OCI-LY7 (cell line): Measurements from ENCODE around the gene SF3B6. TPM values are rescaled to one million over a fixed set of nuclear protein-coding genes. Genes with fewer than 3 reads are reported as not detected.

ENCODE experiments used
- BruUV-seq: library from RNA; stranded (reverse); fragments of 400-500 nt; replicated peaks from 2 replicates; lab custom pipeline; 2021; lab: Mats Ljungman, UMichigan
- CTCF ChIA-PET: fragments of 300-600 bp; sonication (Branson Sonifier 250); formaldehyde crosslinking; loops from one replicate; lab custom pipeline; 2022; ENCODE audit warnings: antibody characterized with exemption; ENCODE audit not compliant: unreplicated experiment; lab: Charles Lee
- POLR2A ChIA-PET: fragments of 300-600 bp; sonication (Branson Sonifier 250); formaldehyde crosslinking; loops from one replicate; lab custom pipeline; 2022; ENCODE audit warnings: antibody characterized with exemption; lab: Charles Lee
- DNase-seq: peaks from one replicate; pipeline ENCODE4 v3.0.0-alpha.2; 2015; ENCODE audit warnings: low spot score
- H2AFZ ChIP-seq: fragments of 200-600 bp; sonication (generic), shearing (Covaris generic); 2 replicates; pipeline ENCODE4 v1.6.1; 2014; ENCODE audit warnings: mild to moderate bottlenecking, antibody characterized with exemption, low read length, moderate library complexity
- H3K27ac ChIP-seq: fragments of 200-600 bp; sonication (generic); 2 replicates; pipeline ENCODE4 v1.5.1; 2014; ENCODE audit warnings: mixed run types, low read depth, mild to moderate bottlenecking, moderate library complexity, low read length, inconsistent platforms; ENCODE audit not compliant: poor library complexity, severe bottlenecking
- H3K36me3 ChIP-seq: fragments of 200-600 bp; sonication (generic); 2 replicates; pipeline ENCODE4 v1.6.1; 2014; ENCODE audit warnings: mild to moderate bottlenecking, antibody characterized with exemption, low read length, moderate library complexity, mixed read lengths; ENCODE audit not compliant: insufficient read depth
- H3K4me1 ChIP-seq: fragments of 200-600 bp; sonication (generic); 2 replicates; pipeline ENCODE4 v1.5.1; 2014; ENCODE audit warnings: mild to moderate bottlenecking, low read length; ENCODE audit not compliant: insufficient read depth, poor library complexity, severe bottlenecking
- H3K4me2 ChIP-seq: fragments of 200-600 bp; sonication (generic); 2 replicates; pipeline ENCODE4 v1.6.1; 2014; ENCODE audit warnings: mild to moderate bottlenecking, low read length
- H3K4me3 ChIP-seq: fragments of 200-600 bp; sonication (generic); 2 replicates; pipeline ENCODE4 v1.5.1; 2014; ENCODE audit warnings: mild to moderate bottlenecking, low read depth, low read length; ENCODE audit not compliant: poor library complexity, severe bottlenecking
- H3K79me2 ChIP-seq: fragments of 200-600 bp; sonication (generic); 2 replicates; pipeline ENCODE4 v1.6.1; 2016; ENCODE audit warnings: low read depth, mild to moderate bottlenecking, low read length, moderate library complexity, mixed read lengths; ENCODE audit not compliant: insufficient read depth
- H3K9me2 ChIP-seq: fragments of 200-600 bp; sonication (generic); 2 replicates; pipeline ENCODE4 v1.6.1; 2016; ENCODE audit warnings: mild to moderate bottlenecking, low read length, mixed read lengths; ENCODE audit not compliant: insufficient read depth
- H3K9me3 ChIP-seq: fragments of 200-600 bp; sonication (generic); 2 replicates; pipeline ENCODE4 v1.6.1; 2014; ENCODE audit warnings: mild to moderate bottlenecking, mixed run types, low read length, mixed read lengths
- H4K20me1 ChIP-seq: fragments of 200-600 bp; sonication (generic); 2 replicates; pipeline ENCODE4 v1.6.1; 2014; ENCODE audit warnings: mild to moderate bottlenecking, antibody characterized with exemption, low read length, moderate library complexity, mixed read lengths; ENCODE audit not compliant: insufficient read depth
- EZH2phosphoT487 ChIP-seq: fragments of 200-600 bp; sonication (generic); IDR thresholded peaks from 2 replicates; pipeline ENCODE4 v1.6.1; 2018; ENCODE audit warnings: low read depth, borderline replicate concordance, mild to moderate bottlenecking, mixed run types, antibody characterized with exemption, low read length, moderate library complexity, mixed read lengths
- intact Hi-C: fragments of 100-400 bp; cut with micrococcal nuclease; formaldehyde crosslinking; loops from one replicate; pipeline ENCODE4 v1.10.0; 2022; ENCODE audit not compliant: unreplicated experiment
- total RNA-seq, 2 experiments: library from RNA; depleted of rRNA in 1 of 2; stranded (reverse); fragments of >200 nt in 1 of 2; shearing (Covaris generic) in 1 of 2; gene quantifications; 2 replicates each; pipeline ENCODE4 v1.2.3, GENCODE V29; 2014 to 2022
- TF ChIP-seq, protein P1 (sequence below): fragments of 200-600 bp; sonication (generic); conservative IDR thresholded peaks from 2 replicates; pipeline ENCODE4 v1.5.1; 2014; ENCODE audit warnings: mild to moderate bottlenecking, antibody characterized with exemption, low read length, moderate library complexity, mixed read lengths

The SF3B6 gene
- total RNA-seq, 2 experiments from 2014 or later: 112 to 143 TPM

DNA sequence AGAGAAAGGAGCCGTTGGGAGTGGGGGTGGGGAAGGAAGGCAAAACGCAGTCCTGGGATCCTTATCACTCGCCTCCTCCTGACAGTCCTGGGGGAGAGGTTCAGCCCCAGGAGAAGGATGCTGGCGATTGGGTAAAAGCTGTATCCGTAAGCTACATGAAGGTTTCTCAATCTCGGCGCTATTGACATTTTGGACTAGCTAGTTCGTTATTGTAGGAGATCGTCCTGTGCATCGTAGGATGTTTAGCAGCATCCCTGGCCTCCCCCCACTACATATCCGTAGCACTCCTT lies 9.0 kb upstream of the SF3B6 start:
- H3K4me1 ChIP-seq: peaks cover 15% of the 10 kb centered on the region
- H2AFZ ChIP-seq: peak overlapping the region; percentile 83; the same call in 1 of the 2 replicates
- intact Hi-C loops: loop anchor here (2.0 kb wide), 5 partner anchors 58 to 298 kb away; partner anchors contain the start of gene ATAD2B
- no peaks in the 10 kb centered on the region for H4K20me1 ChIP-seq
- H3K9me3 ChIP-seq: no peaks in the 10 kb centered on the region
- ChIA-PET POLR2A (interaction anchor here (0.6 kb wide), 1 partner anchor 196 kb away, joined by 3 read pairs; no protein-coding TSS in a partner anchor), CTCF (interaction anchor here (1.4 kb wide), 1 partner anchor 9 kb away, joined by 8 read pairs; the partner anchor contains the start of gene SF3B6)
- TF ChIP-seq EZH2phosphoT487: no peak
- TF ChIP-seq, protein P1, sequence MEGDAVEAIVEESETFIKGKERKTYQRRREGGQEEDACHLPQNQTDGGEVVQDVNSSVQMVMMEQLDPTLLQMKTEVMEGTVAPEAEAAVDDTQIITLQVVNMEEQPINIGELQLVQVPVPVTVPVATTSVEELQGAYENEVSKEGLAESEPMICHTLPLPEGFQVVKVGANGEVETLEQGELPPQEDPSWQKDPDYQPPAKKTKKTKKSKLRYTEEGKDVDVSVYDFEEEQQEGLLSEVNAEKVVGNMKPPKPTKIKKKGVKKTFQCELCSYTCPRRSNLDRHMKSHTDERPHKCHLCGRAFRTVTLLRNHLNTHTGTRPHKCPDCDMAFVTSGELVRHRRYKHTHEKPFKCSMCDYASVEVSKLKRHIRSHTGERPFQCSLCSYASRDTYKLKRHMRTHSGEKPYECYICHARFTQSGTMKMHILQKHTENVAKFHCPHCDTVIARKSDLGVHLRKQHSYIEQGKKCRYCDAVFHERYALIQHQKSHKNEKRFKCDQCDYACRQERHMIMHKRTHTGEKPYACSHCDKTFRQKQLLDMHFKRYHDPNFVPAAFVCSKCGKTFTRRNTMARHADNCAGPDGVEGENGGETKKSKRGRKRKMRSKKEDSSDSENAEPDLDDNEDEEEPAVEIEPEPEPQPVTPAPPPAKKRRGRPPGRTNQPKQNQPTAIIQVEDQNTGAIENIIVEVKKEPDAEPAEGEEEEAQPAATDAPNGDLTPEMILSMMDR: no peak
- H3K4me3 ChIP-seq: peak overlapping the region; percentile 67
- H3K9me2 ChIP-seq: no peaks in the 10 kb centered on the region
- DNase-seq: no peak
- peak overlapping the region; percentile 80 for H3K4me2 ChIP-seq
- H3K27ac ChIP-seq: no peak overlapping the region
- H3K79me2 ChIP-seq: no peaks in the 10 kb centered on the region
- no TSS peak for BruUV-seq
- no peaks in the 10 kb centered on the region for H3K36me3 ChIP-seq

- POLR2A ChIA-PET: interaction anchor here (0.5 to 2.2 kb wide), 3 partner anchors 158 to 240 kb away, joined by 3 to 13 read pairs (median 3); partner anchors contain the start of gene ATAD2B
- Histone ChIP-seq H4K20me1 (no peaks in the 10 kb centered on the region), H3K4me2 (peak within 1 kb of the TSS; percentile 80), H3K9me3 (no peaks in the 10 kb centered on the region), H3K9me2 (no peaks in the 10 kb centered on the region), H3K36me3 (no peaks in the 10 kb centered on the region), H3K79me2 (no peaks in the 10 kb centered on the region), H3K27ac (peak within 1 kb of the TSS; percentile 31), H2AFZ (peak within 1 kb of the TSS; percentile 83; the same call in 1 of the 2 replicates), H3K4me1 (peaks cover 15% of the 10 kb centered on the region), H3K4me3 (peak within 1 kb of the TSS; percentile 67)
- BruUV-seq: no TSS peak
- peak; percentile 75 for DNase-seq
- intact Hi-C loops: loop anchor here (2.0 kb wide), 5 partner anchors 58 to 298 kb away; partner anchors contain the start of gene ATAD2B
- CTCF ChIA-PET: interaction anchor here (0.8 to 1.4 kb wide), 2 partner anchors 8 to 160 kb away, joined by 3 to 8 read pairs; partner anchors contain the start of gene SF3B6
- no peak for TF ChIP-seq EZH2phosphoT487
- TF ChIP-seq, protein P1: peak; percentile 89
These were observed 8.5 kb upstream of the SF3B6 start, which contains the start of gene TP53I3 for GRCh38 chr2:24084386-24085199. TSS of gene TP53I3 (minus strand) at chr2:24084834. CDS start at chr2:24084326, 508 bp downstream.
